PC-9 (cell line): ENCODE measurements around the gene OLFM4.

ENCODE experiments used
- EZH2 ChIP-seq: fragments of 200-600 bp; sonication (generic); IDR thresholded peaks from 2 replicates; pipeline ENCODE4 v1.8.0; 2017; ENCODE audit warnings: antibody characterized with exemption, low read depth
- TF ChIP-seq, protein P1 (sequence below): fragments of 200-600 bp; sonication (generic); conservative IDR thresholded peaks from 2 replicates; pipeline ENCODE4 v1.6.1; 2017; ENCODE audit warnings: mixed run types, antibody characterized with exemption, mild to moderate bottlenecking, moderate library complexity

DNA sequence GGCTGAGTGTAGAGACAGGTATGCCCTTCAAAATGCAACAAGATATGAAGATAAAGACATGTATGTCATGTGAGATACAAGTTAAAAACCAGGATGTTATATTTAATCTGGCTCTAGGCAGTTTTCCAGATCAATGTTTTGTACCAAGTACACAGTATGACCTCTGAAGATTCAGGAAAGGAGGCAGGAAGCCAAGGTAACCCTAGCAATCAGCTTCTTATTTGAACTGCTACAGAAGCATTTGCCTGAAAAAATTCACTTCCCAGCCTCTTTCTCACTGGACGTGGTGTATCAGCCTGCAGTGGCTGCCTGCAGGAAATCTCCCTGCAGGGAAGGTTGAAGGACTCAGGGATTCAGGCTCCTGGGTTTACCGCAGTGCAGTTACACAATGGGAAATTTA is 24.1 kb downstream of the OLFM4 start:
- TF ChIP-seq, protein P1, sequence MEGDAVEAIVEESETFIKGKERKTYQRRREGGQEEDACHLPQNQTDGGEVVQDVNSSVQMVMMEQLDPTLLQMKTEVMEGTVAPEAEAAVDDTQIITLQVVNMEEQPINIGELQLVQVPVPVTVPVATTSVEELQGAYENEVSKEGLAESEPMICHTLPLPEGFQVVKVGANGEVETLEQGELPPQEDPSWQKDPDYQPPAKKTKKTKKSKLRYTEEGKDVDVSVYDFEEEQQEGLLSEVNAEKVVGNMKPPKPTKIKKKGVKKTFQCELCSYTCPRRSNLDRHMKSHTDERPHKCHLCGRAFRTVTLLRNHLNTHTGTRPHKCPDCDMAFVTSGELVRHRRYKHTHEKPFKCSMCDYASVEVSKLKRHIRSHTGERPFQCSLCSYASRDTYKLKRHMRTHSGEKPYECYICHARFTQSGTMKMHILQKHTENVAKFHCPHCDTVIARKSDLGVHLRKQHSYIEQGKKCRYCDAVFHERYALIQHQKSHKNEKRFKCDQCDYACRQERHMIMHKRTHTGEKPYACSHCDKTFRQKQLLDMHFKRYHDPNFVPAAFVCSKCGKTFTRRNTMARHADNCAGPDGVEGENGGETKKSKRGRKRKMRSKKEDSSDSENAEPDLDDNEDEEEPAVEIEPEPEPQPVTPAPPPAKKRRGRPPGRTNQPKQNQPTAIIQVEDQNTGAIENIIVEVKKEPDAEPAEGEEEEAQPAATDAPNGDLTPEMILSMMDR, result no peak
- TF ChIP-seq EZH2, result no peak
